HG03139 (cell line): ENCODE data around the gene OVCA2.

Experiments used
- ATAC-seq: cut with Tn5 transposase; IDR thresholded peaks from one replicate; pipeline ENCODE4 v1.9.1; 2021; ENCODE audit not compliant: unreplicated experiment

The OVCA2 gene

GRCh38 chr17:2063261-2064146 lies 21.7 kb downstream of the OVCA2 start:
- no peak for ATAC-seq

- ATAC-seq: no peak
Measured at GRCh38 chr17:2064147-2064489, 22.3 kb downstream of the OVCA2 start.

GRCh38 chr17:2064520-2064971 lies 22.7 kb downstream of the OVCA2 start:
- no peak for ATAC-seq

DNA sequence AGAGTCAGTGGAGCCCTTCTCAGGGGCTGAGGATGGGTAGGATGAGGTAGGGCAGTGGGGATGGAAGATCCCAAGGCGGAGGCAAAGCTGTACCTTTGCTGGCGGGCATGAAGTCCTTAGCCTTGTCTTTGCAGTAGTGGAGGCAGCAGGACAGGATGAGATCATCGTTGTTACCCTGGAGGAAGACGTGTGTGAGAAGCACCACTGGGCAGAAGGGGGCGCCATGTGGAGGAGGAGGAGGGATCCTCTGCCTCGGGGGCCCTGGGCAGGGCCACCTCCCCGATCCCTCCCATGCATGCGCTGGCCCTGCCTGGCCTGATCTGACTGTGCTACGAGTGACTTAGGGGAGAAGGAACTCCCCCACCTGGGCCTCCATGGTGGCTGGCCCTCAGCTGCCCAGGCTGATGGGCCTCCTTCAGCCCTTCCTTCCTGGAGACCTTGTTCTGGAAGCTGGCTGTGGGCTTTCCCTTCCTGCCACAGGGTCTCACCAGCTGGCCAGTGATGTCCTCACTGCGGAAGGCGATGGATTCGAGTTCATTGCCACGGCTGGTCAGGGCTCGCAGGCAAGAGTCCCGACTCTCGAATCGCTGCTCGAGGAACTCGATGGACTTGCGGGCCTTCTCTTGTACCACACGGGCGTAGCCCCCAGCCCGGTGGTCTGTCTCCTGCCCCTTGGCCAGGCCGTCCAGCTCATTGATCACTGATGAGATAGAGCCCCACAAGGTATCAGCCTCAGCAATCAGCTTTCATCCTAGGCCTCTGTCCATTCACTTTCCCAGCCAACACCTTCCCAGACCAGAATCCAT lies 23.4 kb downstream of the OVCA2 start:
- ATAC-seq: no peak

DNA sequence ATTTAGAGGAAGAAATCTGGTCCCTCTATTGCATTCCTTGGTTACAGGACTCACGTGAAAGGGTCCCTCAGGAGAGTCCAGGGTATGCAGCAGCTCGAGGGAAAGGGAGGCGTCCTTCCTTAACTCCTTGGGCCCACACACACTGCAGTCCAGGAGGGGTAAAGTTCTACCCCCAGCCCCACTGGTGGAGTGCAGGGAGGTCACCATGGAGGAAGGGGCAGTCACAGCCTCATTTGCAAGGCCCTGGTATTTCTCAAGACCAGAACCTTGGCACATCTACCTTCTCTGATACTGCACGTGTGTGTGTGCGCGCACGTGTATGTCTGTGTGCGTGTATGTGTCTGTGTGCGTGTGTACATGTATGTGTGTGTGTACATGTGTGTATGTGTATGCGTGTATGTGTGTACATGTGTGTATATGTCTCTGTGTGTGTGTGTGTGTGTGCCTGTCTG lies 24.2 kb downstream of the OVCA2 start:
- ATAC-seq: no peak

GRCh38 chr17:2067048-2067561 lies 25.3 kb downstream of the OVCA2 start:
- no peak for ATAC-seq

GRCh38 chr17:2067608-2068024 lies 25.8 kb downstream of the OVCA2 start:
- no peak for ATAC-seq

DNA sequence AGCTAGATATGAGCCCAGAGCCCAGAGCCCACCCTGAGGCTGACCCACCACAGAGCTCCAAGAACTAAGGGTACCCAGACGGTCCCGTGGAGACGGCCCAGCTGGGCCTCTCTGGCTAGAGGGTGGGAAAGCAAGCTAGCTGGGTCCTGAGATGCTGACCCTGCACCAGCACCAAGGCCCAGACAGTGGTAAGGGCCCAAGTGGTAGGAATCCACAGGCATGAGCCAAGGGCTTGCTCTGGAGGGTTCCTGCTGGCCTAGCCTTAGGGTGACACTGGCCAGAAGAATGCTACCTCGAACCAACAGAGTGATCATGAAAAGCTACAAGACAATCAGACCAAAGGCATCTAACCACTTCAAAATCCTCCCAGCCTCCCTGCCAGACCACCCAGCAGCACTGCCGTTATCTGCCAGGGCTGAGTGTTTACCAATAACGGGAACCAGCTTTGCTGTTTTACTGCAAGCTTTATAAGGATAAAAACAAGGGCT lies 26.3 kb downstream of the OVCA2 start:
- ATAC-seq: no peak

DNA sequence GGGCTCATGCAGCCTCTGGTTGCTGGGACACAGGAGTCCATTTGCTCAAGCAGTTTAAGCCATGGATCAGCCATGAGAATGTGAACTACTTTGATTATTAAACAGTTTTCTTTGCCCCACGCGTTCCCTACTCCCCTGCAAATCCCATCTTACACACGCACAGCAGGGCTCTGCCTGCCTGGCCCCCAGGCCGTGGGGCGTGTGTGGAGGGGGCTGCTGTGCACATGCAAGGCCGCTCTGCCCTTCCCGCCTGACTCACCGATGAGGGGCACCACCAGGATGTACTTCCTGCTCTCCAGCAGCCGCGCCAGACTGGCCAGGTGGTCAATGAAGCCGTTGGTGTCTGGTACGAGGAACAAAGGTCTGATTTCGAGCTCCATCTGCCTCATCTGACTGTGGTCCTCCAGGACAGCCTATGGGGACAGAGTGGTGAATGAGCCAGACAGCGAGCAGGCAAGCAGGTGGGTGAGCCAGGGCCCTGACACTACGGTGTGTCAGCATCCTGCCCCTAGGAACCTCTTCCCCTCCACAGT lies 26.8 kb downstream of the OVCA2 start:
- ATAC-seq: no peak

GRCh38 chr17:2070241-2071023 lies 28.6 kb downstream of the OVCA2 start:
- peak; percentile 59 for ATAC-seq

DNA sequence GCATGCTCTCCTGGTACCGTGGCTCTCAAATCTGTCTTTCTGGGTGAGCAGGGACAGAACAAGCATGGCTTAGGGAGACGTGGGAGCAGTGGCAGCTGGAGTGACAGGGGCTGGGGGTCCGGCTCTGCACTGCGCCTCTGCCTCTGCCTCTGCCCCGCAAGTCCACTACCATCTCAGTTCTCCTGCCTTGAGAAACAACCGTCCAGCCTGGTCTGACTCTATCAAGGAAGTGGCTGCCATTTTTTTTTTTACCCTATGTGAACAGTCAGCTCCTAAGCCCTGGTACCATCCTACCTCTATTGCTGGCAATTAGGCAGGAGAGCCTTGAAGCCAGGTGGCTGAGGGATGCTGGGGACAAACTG lies 29.2 kb downstream of the OVCA2 start:
- ATAC-seq: no peak

DNA sequence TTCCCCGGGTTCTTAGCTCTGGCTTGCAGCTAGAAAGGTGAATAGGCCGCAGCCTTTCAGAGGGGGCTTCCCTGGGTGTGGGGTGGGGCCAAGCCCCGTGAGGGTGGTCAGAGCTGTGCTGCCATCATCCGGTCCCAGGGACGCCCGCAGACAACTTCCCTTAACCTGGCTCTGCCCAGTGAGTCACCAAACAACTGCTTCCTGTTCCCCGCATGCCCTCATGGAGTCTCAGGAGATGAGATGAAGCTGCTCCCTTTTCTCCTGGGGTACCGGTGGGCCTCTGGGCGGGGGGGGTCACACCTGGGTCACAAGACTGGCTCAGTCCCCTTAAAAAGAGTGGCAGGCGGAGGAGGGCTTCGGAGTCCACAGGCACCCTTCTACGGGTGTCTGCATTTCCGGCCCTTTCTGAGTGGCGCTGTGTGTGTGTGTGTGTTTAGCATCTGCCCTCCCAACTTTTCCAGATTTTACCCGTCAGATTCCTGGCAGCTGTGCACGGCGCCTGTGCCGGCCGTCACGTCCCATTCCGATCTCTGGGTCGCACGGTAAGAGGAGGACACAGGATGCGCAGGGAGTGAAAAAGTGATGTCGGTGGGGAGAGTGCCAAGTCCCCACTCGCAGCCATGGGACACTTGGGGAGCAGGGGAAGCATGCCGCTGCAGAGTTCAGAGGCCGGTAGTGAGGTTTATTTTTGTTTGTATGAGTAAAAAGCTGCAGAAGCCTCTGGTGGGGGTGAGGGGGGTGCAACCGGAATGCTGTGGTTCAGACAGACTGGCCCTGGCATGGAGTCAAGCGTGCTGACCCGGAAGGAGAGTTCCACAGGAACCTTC lies 29.8 kb downstream of the OVCA2 start:
- no peak for ATAC-seq

GRCh38 chr17:2074919-2075318 lies 33.1 kb downstream of the OVCA2 start:
- ATAC-seq: no peak

DNA sequence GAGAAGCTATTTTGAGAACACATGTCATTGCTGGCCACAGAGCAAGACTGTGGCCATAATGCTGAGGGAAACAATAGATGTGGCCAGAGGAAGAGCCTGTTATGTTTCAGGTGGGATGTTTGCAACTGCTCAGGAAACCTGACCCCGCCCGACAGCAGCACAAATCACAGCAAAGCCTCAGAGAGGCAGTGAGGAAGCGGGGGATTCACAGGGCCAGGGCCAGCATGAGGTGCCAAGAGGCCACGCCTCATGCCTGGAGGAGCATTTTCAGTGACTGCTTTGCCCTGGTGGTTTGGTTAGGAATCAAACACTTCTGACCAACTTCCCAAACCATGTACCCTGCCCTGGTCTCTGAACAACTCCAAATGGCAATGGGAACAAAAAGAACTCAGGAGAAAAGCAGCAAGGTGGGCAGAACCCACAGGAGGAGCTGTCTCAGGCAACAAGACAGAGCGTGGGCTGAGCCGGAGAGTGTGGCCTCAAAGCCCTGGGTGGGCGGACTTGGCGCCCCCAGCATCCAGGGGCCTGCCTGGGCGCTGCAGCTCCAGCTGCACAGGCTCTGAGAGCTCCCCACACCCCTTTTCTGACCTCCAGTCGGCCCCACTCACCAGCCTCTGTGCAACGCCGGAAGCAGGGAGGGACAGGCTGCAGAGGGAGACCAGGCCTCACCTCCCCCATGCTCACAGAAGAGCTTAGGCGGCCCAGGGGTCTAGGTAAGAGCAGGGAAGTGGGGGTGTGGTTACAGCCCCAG lies 33.7 kb downstream of the OVCA2 start:
- no peak for ATAC-seq

DNA sequence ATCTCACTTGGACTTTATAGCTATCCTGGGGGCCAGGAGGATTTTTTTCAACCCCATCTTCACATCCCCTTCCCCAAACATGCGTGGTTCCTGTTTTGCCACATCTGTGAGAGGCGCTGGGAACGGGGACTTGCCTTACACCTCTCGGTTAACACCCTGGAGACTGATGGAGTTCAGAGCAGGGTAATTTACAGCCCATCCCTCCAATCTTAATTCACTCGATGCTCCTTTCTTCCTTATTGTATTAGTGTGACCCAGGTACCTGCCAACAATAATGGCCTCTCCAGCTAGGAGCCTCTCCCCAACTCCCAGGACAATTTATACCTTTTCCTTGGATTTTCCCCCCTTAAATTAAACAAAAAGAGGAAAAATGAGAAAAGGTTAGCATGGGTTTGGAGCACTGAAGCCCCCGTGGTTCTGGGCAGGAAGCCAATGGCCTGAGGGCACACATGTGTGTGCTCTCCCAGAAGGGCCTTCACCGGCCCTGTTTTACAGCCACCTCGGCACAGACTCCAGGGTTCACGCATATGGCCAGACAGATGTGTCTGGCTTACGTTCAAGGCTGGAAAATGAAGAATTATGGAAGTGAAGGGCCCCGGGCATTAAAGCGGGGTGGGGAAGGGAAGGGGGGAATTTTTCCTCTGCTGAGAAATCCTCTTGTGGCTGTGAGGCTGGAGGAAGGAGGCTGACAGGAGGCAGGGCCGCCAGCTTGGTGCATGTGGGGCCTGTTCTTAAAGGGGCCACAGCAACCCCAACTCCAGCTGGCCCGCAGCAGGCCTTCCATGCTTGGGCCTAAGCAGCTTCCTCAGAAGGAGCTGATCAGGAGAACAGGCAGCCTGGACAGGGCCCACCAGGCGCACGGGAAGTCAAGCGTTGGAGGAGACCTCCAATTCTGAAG lies 34.5 kb downstream of the OVCA2 start:
- ATAC-seq: no peak

DNA sequence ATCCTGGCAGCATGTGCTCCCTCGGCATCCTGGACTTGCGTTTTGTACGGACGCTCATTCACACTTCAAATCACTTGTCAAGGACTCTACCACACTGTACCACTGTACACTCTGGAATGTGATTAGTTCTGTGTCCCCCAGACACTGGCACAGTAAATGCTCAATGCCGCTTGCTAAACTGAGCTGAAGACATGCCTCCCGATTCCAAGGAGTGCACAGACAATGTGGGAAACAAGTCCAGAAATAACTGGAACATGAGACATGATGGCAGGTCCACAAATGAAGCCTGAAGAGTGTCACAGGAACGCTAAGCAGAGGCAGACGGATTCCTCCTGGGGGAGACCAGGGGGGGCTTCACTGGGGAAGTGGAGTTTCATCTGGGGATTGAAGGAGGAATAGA lies 35.2 kb downstream of the OVCA2 start:
- no peak for ATAC-seq

DNA sequence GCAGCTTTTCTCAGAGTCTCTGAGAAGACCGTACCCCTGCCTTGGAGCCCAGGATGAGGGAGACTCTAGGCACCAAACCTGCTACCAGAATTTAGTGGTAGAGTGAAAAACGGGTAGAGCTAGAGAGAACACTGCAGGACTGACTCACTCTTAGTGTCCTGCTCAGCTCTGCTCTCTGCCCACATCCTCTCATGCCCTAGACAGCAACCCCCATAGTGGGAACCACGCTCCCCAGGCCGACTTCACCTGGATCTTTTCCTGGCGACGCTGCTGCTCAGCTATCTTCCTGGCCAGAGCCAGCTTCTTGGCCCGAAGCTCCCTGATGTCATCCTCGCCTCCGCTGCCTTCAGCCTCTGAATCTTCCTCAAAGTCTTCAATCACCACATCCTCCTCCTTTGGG lies 39.7 kb downstream of the OVCA2 start:
- no peak for ATAC-seq
